K562 (cell line): ENCODE data around the gene RNF126. TPM values are rescaled to one million over a fixed set of nuclear protein-coding genes. Genes with fewer than 3 reads are reported as not detected.

Experiments used
- BCOR ChIP-seq: fragments of 450-650 bp; IDR thresholded peaks from 2 replicates; pipeline ENCODE4 v1.6.1; 2016
- CREB1 ChIP-seq, 2 experiments: sonication (generic) in 1 of 2; formaldehyde crosslinking in 1 of 2; IDR thresholded peaks; 2 replicates each; pipeline versions ENCODE4 v1.6.1 to v1.8.0; 2012 to 2022; ENCODE audit warnings: inconsistent platforms in 1 of 2, mild to moderate bottlenecking in 1 of 2, missing genetic modification reagents in 1 of 2, moderate library complexity in 1 of 2
- ETV5 ChIP-seq: sonication (generic); formaldehyde crosslinking; IDR thresholded peaks from 2 replicates; pipeline ENCODE4 v1.4.0; 2020; ENCODE audit warnings: low read depth, mild to moderate bottlenecking, missing genetic modification reagents
- FOXK2 ChIP-seq, 2 experiments: fragments of 450-650 bp; IDR thresholded peaks in 1 of 2; conservative IDR thresholded peaks in 1 of 2; 2 replicates each; pipeline ENCODE4 v1.6.1; 2016; ENCODE audit warnings: low read depth in 2 of 2, mild to moderate bottlenecking in 1 of 2
- ILF3 ChIP-seq: fragments of 450-650 bp; IDR thresholded peaks from 2 replicates; pipeline ENCODE4 v1.6.1; 2018; ENCODE audit warnings: antibody characterized with exemption, mild to moderate bottlenecking, moderate library complexity, borderline replicate concordance
- KLF6 ChIP-seq: fragments of 250-450 bp; sonication (Bioruptor Pico); IDR thresholded peaks from 2 replicates; pipeline ENCODE4 v1.4.0; 2020; ENCODE audit warnings: mild to moderate bottlenecking, moderate library complexity, borderline replicate concordance
- MBD2 ChIP-seq: sonication (generic); IDR thresholded peaks from 2 replicates; pipeline ENCODE4 v1.6.1; 2016; ENCODE audit warnings: low read depth, borderline replicate concordance
- PHF8 ChIP-seq: fragments of 200-600 bp; sonication (generic); IDR thresholded peaks from 2 replicates; pipeline ENCODE4 v1.6.1; 2012; ENCODE audit warnings: mixed run types, mild to moderate bottlenecking, inconsistent platforms, low read length, moderate library complexity, borderline replicate concordance
- RAD51 ChIP-seq: fragments of 450-650 bp; IDR thresholded peaks from 2 replicates; pipeline ENCODE4 v1.7.1; 2016; ENCODE audit warnings: low read depth, mild to moderate bottlenecking, borderline replicate concordance
- U2AF2 ChIP-seq: fragments of 200-400 bp; formaldehyde crosslinking; optimal IDR thresholded peaks from 2 replicates; pipeline ENCODE3; 2017; ENCODE audit warnings: low read depth, mild to moderate bottlenecking, low read length
- ZFPM2 ChIP-seq: fragments of 250-450 bp; sonication (Bioruptor Pico); IDR thresholded peaks from 2 replicates; pipeline ENCODE4 v1.5.1; 2022; ENCODE audit warnings: mild to moderate bottlenecking
- ZNF143 ChIP-seq: sonication (generic); formaldehyde crosslinking; IDR thresholded peaks from 2 replicates; pipeline ENCODE4 v1.9.0; 2022; ENCODE audit warnings: mild to moderate bottlenecking, missing genetic modification reagents
- ZNF175 ChIP-seq: fragments of 200-800 bp; sonication (Bioruptor generic); IDR thresholded peaks from 2 replicates; pipeline ENCODE4 v1.6.1; 2016; ENCODE audit warnings: low read depth, mild to moderate bottlenecking, missing genetic modification characterization, missing compliant biosample characterization
- ZNF316 ChIP-seq: fragments of 450-650 bp; IDR thresholded peaks from 2 replicates; pipeline ENCODE4 v1.6.1; 2016
- ZNF589 ChIP-seq: fragments of 200-800 bp; sonication (Bioruptor generic); IDR thresholded peaks from 2 replicates; pipeline ENCODE4 v1.6.1; 2016; ENCODE audit warnings: low read depth, missing genetic modification characterization, missing compliant biosample characterization
- polyA plus RNA-seq, 8 experiments: library from polyadenylated mRNA; depleted of rRNA in 4 of 8; stranded (reverse) in 5 of 8; unstranded in 3 of 8; fragments of >200 nt; fragmentation: Nextera tagmentation in 2 of 8; fragmentation: Illumina TruSeq in 1 of 8; extraction: Ambion mirVana in 2 of 8; extraction: Trizol in 1 of 8; gene quantifications; 2 replicates each; pipeline versions ENCODE4 v1.2.1 to v1.2.3, GENCODE V29; 2011 to 2014; ENCODE audit warnings: inconsistent platforms in 1 of 8, missing spikeins in 1 of 8
- total RNA-seq, 7 experiments: library from RNA; depleted of rRNA in 6 of 7; stranded (reverse); fragments of >200 nt in 6 of 7; fragmentation: Illumina TruSeq in 2 of 7; extraction: Trizol in 2 of 7; gene quantifications; 2 replicates each; pipeline versions ENCODE4 v1.2.1 to v1.2.3, GENCODE V29; 2011 to 2021; ENCODE audit warnings: low replicate concordance in 1 of 7
- TF ChIP-seq, protein P1 (sequence below): fragments of 250-450 bp; sonication (Bioruptor Pico); IDR thresholded peaks from 2 replicates; pipeline ENCODE4 v1.8.0; 2022; ENCODE audit warnings: moderate library complexity, mild to moderate bottlenecking, inconsistent platforms
- TF ChIP-seq, protein P2 (sequence below): sonication (generic); formaldehyde crosslinking; IDR thresholded peaks from 2 replicates; pipeline ENCODE4 v1.8.1; 2023; ENCODE audit warnings: mild to moderate bottlenecking, missing genetic modification reagents
- TF ChIP-seq, protein P3 (sequence below): IDR thresholded peaks from 3 replicates; pipeline ENCODE4 v1.6.1; 2011; ENCODE audit warnings: borderline replicate concordance, mild to moderate bottlenecking, moderate library complexity; ENCODE audit not compliant: insufficient read length; ENCODE audit errors: extremely low read depth
- TF ChIP-seq, protein P4 (sequence below): sonication (generic); formaldehyde crosslinking; IDR thresholded peaks from 2 replicates; pipeline ENCODE4 v1.8.1; 2023; ENCODE audit warnings: mild to moderate bottlenecking, missing genetic modification reagents, moderate library complexity

The RNF126 gene
- total and polyA plus RNA-seq, 9 of the 15 experiments (the other 6 are each of a cell fraction or from before 2014, with no cell fraction given), result 0.27 to 101 (median 12.3) TPM

DNA sequence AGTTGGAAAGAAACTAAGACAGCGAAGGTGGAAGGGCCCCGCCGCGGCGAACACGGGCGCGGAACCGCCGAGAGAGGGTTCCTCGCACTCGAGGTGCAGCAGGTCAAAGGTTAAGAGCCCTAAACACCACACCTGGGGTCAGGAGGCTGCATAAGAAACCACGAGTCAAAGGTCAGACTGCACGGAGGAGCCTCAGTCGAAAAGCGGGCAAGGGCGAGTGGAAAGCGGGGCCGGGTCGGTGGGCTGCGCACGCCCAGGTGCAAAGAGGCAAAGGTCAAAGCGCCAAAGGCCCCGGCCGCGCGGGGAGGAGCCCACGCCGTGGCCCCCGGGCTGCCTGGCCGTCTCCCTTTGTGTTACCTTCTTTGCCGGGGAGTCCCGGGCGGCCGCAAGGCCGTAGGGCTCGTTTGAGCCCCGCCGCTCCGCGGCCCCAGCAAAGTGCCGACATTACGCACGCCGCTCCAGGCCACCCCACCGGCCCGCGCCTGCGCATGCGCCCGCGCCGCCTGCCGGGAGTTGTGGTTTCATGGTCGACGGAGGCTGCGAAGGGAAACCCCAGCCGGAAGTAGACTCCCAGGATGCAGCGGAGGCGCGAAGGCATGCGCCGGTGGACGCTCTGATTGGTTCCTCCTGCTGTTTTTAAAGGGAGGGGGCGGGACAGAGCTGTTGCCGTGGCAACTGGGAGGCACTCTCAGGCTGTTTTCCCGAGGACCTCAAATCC lies 29.8 kb downstream of the RNF126 start, which contains the start of gene POLRMT (continued):
- TF ChIP-seq KLF6 (CRISPR knock-in tag) (no peak), CREB1 (IDR thresholded peaks at IDR 0.05) (peak; percentile 65; the same call in 1 of the 2 replicates), CREB1 (CRISPR knock-in tag; IDR thresholded peaks at IDR 0.05) (peak; percentile 37), ETV5 (CRISPR knock-in tag) (peak; percentile 50), ILF3 (no peak), U2AF2 (no peak), ZNF143 (peak; percentile 82), BCOR (no peak), FOXK2 (conservative IDR thresholded peaks at IDR 0.05 in 1 of 2, IDR thresholded peaks at IDR 0.05 in 1 of 2; ENCODE audit: low read depth in 2 of 2) (peak; percentile 75), ZNF316 (no peak), ZNF589 (no peak), RAD51 (no peak), ZFPM2 (CRISPR knock-in tag) (no peak), PHF8 (peak; percentile 66; the same call in 1 of the 2 replicates), ZNF175 (CRISPR knock-in tag) (no peak), MBD2 (peak; percentile 92)
- TF ChIP-seq, protein P1, sequence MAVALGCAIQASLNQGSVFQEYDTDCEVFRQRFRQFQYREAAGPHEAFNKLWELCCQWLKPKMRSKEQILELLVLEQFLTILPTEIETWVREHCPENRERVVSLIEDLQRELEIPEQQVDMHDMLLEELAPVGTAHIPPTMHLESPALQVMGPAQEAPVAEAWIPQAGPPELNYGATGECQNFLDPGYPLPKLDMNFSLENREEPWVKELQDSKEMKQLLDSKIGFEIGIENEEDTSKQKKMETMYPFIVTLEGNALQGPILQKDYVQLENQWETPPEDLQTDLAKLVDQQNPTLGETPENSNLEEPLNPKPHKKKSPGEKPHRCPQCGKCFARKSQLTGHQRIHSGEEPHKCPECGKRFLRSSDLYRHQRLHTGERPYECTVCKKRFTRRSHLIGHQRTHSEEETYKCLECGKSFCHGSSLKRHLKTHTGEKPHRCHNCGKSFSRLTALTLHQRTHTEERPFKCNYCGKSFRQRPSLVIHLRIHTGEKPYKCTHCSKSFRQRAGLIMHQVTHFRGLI (CRISPR knock-in tag), result no peak
- TF ChIP-seq, protein P2, sequence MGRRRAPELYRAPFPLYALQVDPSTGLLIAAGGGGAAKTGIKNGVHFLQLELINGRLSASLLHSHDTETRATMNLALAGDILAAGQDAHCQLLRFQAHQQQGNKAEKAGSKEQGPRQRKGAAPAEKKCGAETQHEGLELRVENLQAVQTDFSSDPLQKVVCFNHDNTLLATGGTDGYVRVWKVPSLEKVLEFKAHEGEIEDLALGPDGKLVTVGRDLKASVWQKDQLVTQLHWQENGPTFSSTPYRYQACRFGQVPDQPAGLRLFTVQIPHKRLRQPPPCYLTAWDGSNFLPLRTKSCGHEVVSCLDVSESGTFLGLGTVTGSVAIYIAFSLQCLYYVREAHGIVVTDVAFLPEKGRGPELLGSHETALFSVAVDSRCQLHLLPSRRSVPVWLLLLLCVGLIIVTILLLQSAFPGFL (CRISPR knock-in tag), result no peak
- TF ChIP-seq, protein P3, sequence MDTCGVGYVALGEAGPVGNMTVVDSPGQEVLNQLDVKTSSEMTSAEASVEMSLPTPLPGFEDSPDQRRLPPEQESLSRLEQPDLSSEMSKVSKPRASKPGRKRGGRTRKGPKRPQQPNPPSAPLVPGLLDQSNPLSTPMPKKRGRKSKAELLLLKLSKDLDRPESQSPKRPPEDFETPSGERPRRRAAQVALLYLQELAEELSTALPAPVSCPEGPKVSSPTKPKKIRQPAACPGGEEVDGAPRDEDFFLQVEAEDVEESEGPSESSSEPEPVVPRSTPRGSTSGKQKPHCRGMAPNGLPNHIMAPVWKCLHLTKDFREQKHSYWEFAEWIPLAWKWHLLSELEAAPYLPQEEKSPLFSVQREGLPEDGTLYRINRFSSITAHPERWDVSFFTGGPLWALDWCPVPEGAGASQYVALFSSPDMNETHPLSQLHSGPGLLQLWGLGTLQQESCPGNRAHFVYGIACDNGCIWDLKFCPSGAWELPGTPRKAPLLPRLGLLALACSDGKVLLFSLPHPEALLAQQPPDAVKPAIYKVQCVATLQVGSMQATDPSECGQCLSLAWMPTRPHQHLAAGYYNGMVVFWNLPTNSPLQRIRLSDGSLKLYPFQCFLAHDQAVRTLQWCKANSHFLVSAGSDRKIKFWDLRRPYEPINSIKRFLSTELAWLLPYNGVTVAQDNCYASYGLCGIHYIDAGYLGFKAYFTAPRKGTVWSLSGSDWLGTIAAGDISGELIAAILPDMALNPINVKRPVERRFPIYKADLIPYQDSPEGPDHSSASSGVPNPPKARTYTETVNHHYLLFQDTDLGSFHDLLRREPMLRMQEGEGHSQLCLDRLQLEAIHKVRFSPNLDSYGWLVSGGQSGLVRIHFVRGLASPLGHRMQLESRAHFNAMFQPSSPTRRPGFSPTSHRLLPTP, result no peak
- TF ChIP-seq, protein P4, sequence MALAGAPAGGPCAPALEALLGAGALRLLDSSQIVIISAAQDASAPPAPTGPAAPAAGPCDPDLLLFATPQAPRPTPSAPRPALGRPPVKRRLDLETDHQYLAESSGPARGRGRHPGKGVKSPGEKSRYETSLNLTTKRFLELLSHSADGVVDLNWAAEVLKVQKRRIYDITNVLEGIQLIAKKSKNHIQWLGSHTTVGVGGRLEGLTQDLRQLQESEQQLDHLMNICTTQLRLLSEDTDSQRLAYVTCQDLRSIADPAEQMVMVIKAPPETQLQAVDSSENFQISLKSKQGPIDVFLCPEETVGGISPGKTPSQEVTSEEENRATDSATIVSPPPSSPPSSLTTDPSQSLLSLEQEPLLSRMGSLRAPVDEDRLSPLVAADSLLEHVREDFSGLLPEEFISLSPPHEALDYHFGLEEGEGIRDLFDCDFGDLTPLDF (CRISPR knock-in tag), result 0 out of 2 replicates have a peak, but pooled peaks have one; percentile 8
